Posterior cingulate gyrus (tissue), 11 donors: ENCODE results near the gene EHMT1.

Experiments
- DNase-seq, 10 donors: peaks; one replicate each; pipeline versions ENCODE4 v3.0.0 to v3.0.0-alpha.2; 2020 to 2021; ENCODE audit warnings: mixed read lengths in 3 of 10
- intact Hi-C: fragments of 100-400 bp; cut with DNase I; formaldehyde crosslinking; loops from one replicate; pipeline ENCODE4 v1.15.1; 2023

The EHMT1 gene

GRCh38 chr9:137832191-137832700 is 213.4 kb downstream of the EHMT1 start:
- intact Hi-C loops = no loop called here
- no peak for DNase-seq

- intact Hi-C loops = no loop called here
- peak in 3 of 10 donors; percentile 79 to 92 (median 86) for DNase-seq
These were observed 214.2 kb downstream of the EHMT1 start for GRCh38 chr9:137832830-137833590.

GRCh38 chr9:137833721-137834613 is 215.2 kb downstream of the EHMT1 start:
- intact Hi-C loops = no loop called here
- DNase-seq = peak in 2 of 10 donors; percentile 65 to 83

GRCh38 chr9:137834846-137835546 is 216.2 kb downstream of the EHMT1 start:
- DNase-seq = peak in 1 of 10 donors; percentile 80
- intact Hi-C loops = no loop called here

- intact Hi-C loops = no loop called here
These were observed 217.5 kb downstream of the EHMT1 start for GRCh38 chr9:137836151-137836830.

GRCh38 chr9:137836831-137837241 is 218.0 kb downstream of the EHMT1 start:
- intact Hi-C loops = no loop called here
- DNase-seq = no peak

More at GRCh38 chr9:137836151-137836830, 217.5 kb downstream of the EHMT1 start:
- no peak for DNase-seq

GRCh38 chr9:137837345-137838278 is 218.8 kb downstream of the EHMT1 start:
- DNase-seq = no peak
- intact Hi-C loops = no loop called here

GRCh38 chr9:137838576-137838975 is 219.8 kb downstream of the EHMT1 start:
- intact Hi-C loops = no loop called here
- DNase-seq = no peak

- DNase-seq = no peak
- intact Hi-C loops = no loop called here
These were observed 224.6 kb downstream of the EHMT1 start for GRCh38 chr9:137843355-137843754.

GRCh38 chr9:137851516-137852267 is 232.9 kb downstream of the EHMT1 start:
- no peak for DNase-seq
- intact Hi-C loops = no loop called here

- intact Hi-C loops = no loop called here
- DNase-seq = no peak
These were observed 234.7 kb downstream of the EHMT1 start for GRCh38 chr9:137853392-137853995.

- DNase-seq = no peak
- intact Hi-C loops = no loop called here
These were observed 241.6 kb downstream of the EHMT1 start for GRCh38 chr9:137860361-137860760.

GRCh38 chr9:137865581-137866145 is 246.9 kb downstream of the EHMT1 start:
- no peak for DNase-seq
- intact Hi-C loops = no loop called here

GRCh38 chr9:137866226-137867141 is 247.7 kb downstream of the EHMT1 start:
- intact Hi-C loops = no loop called here
- no peak for DNase-seq

- no peak for DNase-seq
- intact Hi-C loops = no loop called here
These were observed 251.6 kb downstream of the EHMT1 start for GRCh38 chr9:137870432-137870831.

GRCh38 chr9:137872296-137872695 is 253.5 kb downstream of the EHMT1 start:
- no peak for DNase-seq
- intact Hi-C loops = no loop called here
